Stimulated activated CD8-positive, alpha-beta memory T cell treated with anti-CD3 and anti-CD28 coated beads, Interleukin-4, amount 100 ng/mL, for 24 hours (primary cell): ENCODE data around the gene MTA3.
"Not testable (repeated sequence)": the region's sequence is repeated elsewhere in the genome, so short reads cannot be mapped to it uniquely, and the experiment has no call there.

ENCODE experiments used
- DNase-seq: peaks from one replicate; pipeline ENCODE4 v3.0.0-alpha.2; 2020; ENCODE audit warnings: low read depth

Gene MTA3

GRCh38 chr2:42567806-42568400 lies 529 bp upstream of the MTA3 start:
- DNase-seq, result no peak

GRCh38 chr2:42569116-42569711 lies 782 bp downstream of the MTA3 start:
- no peak for DNase-seq

- no peak for DNase-seq
Measured at GRCh38 chr2:42569883-42570282, 1.5 kb downstream of the MTA3 start.

- no peak for DNase-seq
Measured at GRCh38 chr2:42572297-42573081, 4.1 kb downstream of the MTA3 start.

GRCh38 chr2:42573256-42573655 lies 4.8 kb downstream of the MTA3 start:
- no peak for DNase-seq

- no peak for DNase-seq
Measured at GRCh38 chr2:42575458-42576064, 7.1 kb downstream of the MTA3 start.

GRCh38 chr2:42578621-42579020 lies 10.2 kb downstream of the MTA3 start:
- DNase-seq, result no peak

- no peak for DNase-seq
Measured at GRCh38 chr2:42581257-42581656, 12.8 kb downstream of the MTA3 start.

GRCh38 chr2:42584628-42585027 lies 16.2 kb downstream of the MTA3 start:
- not testable (repeated sequence) for DNase-seq

GRCh38 chr2:42585779-42586178 lies 17.3 kb downstream of the MTA3 start:
- no peak for DNase-seq

- no peak for DNase-seq
Measured at GRCh38 chr2:42587526-42588117, 19.2 kb downstream of the MTA3 start.

- DNase-seq, result no peak
Measured at GRCh38 chr2:42588121-42588520, 19.7 kb downstream of the MTA3 start.

- DNase-seq, result no peak
Measured at GRCh38 chr2:42590176-42590575, 21.7 kb downstream of the MTA3 start.

- no peak for DNase-seq
Measured at GRCh38 chr2:42593282-42593681, 24.9 kb downstream of the MTA3 start.

GRCh38 chr2:42598656-42599055 lies 30.2 kb downstream of the MTA3 start:
- DNase-seq, result no peak

GRCh38 chr2:42601076-42601475 lies 32.6 kb downstream of the MTA3 start:
- DNase-seq, result no peak

GRCh38 chr2:42602218-42602875 lies 33.9 kb downstream of the MTA3 start:
- DNase-seq, result no peak

- no peak for DNase-seq
Measured at GRCh38 chr2:42602876-42603219, 34.4 kb downstream of the MTA3 start.

- DNase-seq, result not testable (repeated sequence)
Measured at GRCh38 chr2:42604341-42604867, 36.0 kb downstream of the MTA3 start.

- not testable (repeated sequence) for DNase-seq
Measured at GRCh38 chr2:42606166-42606565, 37.7 kb downstream of the MTA3 start.

GRCh38 chr2:42607101-42607637 lies 38.7 kb downstream of the MTA3 start:
- no peak for DNase-seq
